Lower leg skin (tissue), 3 donors: ENCODE results near the gene RPA1.

ENCODE experiments used
- POLR2A ChIP-seq, 2 donors: fragments of 450-650 bp; IDR thresholded peaks; one replicate each; pipeline ENCODE4 v1.6.1; 2016 to 2017; ENCODE audit warnings: antibody characterized with exemption in 2 of 2, mild to moderate bottlenecking in 1 of 2, moderate library complexity in 1 of 2
- TF ChIP-seq, protein P1 (sequence below), 3 donors: fragments of 450-650 bp; IDR thresholded peaks; one replicate each; pipeline ENCODE4 v1.5.1; 2016; ENCODE audit warnings: antibody characterized with exemption in 3 of 3, mild to moderate bottlenecking in 3 of 3, moderate library complexity in 2 of 3

- TF ChIP-seq POLR2A (IDR thresholded peaks at IDR 0.05), result no peak
- TF ChIP-seq, protein P1, sequence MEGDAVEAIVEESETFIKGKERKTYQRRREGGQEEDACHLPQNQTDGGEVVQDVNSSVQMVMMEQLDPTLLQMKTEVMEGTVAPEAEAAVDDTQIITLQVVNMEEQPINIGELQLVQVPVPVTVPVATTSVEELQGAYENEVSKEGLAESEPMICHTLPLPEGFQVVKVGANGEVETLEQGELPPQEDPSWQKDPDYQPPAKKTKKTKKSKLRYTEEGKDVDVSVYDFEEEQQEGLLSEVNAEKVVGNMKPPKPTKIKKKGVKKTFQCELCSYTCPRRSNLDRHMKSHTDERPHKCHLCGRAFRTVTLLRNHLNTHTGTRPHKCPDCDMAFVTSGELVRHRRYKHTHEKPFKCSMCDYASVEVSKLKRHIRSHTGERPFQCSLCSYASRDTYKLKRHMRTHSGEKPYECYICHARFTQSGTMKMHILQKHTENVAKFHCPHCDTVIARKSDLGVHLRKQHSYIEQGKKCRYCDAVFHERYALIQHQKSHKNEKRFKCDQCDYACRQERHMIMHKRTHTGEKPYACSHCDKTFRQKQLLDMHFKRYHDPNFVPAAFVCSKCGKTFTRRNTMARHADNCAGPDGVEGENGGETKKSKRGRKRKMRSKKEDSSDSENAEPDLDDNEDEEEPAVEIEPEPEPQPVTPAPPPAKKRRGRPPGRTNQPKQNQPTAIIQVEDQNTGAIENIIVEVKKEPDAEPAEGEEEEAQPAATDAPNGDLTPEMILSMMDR (IDR thresholded peaks at IDR 0.05), result no peak
Observed at GRCh38 chr17:1907216-1907631, 77.4 kb downstream of the RPA1 start.
